Fibroblast of peridontal ligament (primary cell): Measurements from ENCODE around the gene ADK.

ENCODE experiments used
- DNase-seq: peaks from one replicate; pipeline ENCODE4 v3.0.0-alpha.2; 2010; ENCODE audit errors: extremely low read depth

ADK gene

DNA sequence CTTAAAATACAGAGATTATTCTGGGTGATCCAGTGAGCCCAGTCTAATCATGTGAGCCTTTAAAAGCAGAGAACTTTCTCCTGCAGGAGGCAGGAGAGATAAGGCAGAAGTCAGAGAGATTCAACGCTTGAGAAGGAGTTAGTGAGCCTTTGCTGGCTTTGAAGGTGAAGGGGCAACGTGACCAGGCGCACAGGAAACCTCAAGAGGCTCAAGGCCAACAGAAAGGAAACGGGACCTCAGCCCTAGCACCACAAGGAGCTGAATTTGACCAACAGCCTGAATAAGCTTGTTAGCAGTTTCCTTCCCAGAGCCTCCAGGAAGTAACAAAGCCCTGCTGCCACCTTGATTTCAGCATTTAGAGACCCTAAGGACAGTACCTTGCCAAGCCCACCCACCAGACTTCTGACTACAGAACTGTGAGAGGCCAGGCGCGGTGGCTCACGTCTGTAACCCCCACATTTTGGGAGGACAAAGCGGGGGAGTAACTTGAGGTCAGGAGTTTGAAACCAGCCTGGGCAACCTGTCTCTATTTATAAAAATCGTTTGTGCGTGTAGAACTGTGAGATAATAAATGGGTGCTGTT, 588.1 kb downstream of the ADK start:
- DNase-seq = peak; percentile 33

DNA sequence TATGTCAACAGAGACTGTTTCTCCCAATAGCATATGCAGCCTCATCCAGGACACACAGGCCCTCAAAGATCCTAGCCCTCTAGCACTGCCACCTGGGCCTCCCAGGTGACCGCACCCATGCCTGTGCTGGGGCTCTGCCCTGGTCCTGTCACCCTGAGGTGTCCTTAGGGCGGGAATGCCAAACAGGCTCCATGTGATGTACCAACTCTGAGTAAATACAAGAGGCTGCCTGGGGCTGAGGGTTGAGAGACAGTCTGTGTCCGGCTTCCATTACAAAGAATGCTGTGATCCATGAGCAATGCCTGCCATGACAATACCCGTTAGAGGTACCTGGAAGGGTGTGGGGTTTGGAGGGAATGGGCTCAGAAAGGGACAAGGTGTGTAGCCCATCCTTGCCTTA, 592.4 kb downstream of the ADK start:
- no peak for DNase-seq

DNA sequence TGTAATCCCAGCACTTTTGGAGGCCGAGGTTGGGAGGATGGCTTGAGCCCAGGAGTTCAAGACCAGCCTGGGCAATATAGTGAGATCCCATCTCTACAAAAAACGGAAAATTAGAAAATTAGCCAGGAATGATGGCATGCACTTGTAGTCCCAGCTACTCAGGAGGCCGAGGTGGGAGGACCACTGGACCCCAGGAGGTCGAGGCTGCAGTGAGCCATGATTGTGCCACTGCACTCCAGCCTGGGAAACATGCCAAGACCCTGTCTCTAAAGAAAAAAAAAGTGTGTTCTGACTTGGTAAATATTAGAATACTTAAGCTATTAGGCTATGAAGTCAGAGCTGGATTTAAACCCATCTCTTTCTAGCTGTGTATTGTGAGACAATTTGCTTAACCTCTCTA, 594.4 kb downstream of the ADK start:
- no peak for DNase-seq

- no peak for DNase-seq
Observed at GRCh38 chr10:74746813-74747212, 595.8 kb downstream of the ADK start.

DNA sequence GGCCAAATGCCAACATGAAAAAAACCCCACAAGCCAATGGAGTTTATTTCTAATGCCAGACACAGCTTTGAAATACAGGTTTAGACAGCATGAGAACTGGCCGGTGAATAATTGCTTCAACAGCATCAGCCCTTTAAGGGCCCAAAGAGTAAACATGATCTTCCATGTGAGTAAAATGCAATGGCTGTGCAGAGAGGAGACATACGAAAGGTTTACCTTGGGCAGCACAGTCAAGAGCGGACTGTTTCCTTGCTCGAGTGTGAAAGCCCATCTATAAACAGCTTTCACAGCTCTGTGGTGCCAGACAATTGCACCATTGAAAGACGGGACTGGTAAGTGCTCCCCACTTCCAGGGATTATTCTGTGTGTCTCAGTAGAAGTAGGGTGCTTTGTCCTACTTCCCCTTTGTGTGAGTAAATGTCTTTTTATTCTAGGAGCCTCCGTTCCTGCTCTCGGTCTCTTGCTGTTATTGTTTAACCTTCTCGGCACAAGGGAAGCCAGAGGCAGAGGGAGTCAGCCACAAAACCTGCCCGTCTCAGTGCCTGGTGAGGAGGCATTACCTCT, 597.5 kb downstream of the ADK start:
- DNase-seq = no peak

GRCh38 chr10:74750848-74751274, 599.8 kb downstream of the ADK start:
- no peak for DNase-seq

- DNase-seq = no peak
Observed at GRCh38 chr10:74752371-74753040, 601.5 kb downstream of the ADK start.

GRCh38 chr10:74753442-74754211, 602.6 kb downstream of the ADK start:
- DNase-seq = no peak

- peak; percentile 3 for DNase-seq
Observed at GRCh38 chr10:74754381-74754821, 603.4 kb downstream of the ADK start.

- no peak for DNase-seq
Observed at GRCh38 chr10:74755273-74755672, 604.3 kb downstream of the ADK start.
